Immature natural killer cell (primary cell): Measurements from ENCODE around the gene NRROS. TPM values are rescaled to one million over a fixed set of nuclear protein-coding genes. Genes with fewer than 3 reads are reported as not detected.
"Not testable (repeated sequence)": the region's sequence is repeated elsewhere in the genome, so short reads cannot be mapped to it uniquely, and the experiment has no call there.

ENCODE experiments used
- DNase-seq, 3 donors: peaks; one replicate each; pipeline ENCODE4 v3.0.0; 2022; ENCODE audit warnings: mixed read lengths in 1 of 3
- H3K27ac Mint-ChIP-seq, 6 donors: one replicate each; pipeline ENCODE4 v1.8.0; 2020; ENCODE audit warnings: mixed read lengths in 6 of 6, mild to moderate bottlenecking in 5 of 6, inconsistent platforms in 4 of 6, moderate library complexity in 3 of 6
- H3K27me3 Mint-ChIP-seq, 3 donors: one replicate each; pipeline ENCODE4 v1.8.0; 2020 to 2021; ENCODE audit warnings: low read depth in 3 of 3, mild to moderate bottlenecking in 3 of 3, mixed read lengths in 3 of 3, moderate library complexity in 3 of 3, inconsistent platforms in 1 of 3
- H3K36me3 Mint-ChIP-seq, 3 donors: one replicate each; pipeline ENCODE4 v1.8.0; 2020; ENCODE audit warnings: mixed read lengths in 3 of 3, inconsistent platforms in 2 of 3, mild to moderate bottlenecking in 2 of 3
- H3K4me1 Mint-ChIP-seq, 2 donors: one replicate each; pipeline ENCODE4 v1.8.0; 2020; ENCODE audit warnings: inconsistent platforms in 2 of 2, mild to moderate bottlenecking in 2 of 2, mixed read lengths in 2 of 2, moderate library complexity in 1 of 2
- H3K4me3 Mint-ChIP-seq, 5 donors: one replicate each; pipeline ENCODE4 v1.8.0; 2020; ENCODE audit warnings: mild to moderate bottlenecking in 5 of 5, mixed read lengths in 5 of 5, inconsistent platforms in 3 of 5, moderate library complexity in 3 of 5
- H3K9me3 Mint-ChIP-seq, 6 donors: one replicate each; pipeline ENCODE4 v1.8.0; 2020; ENCODE audit warnings: mild to moderate bottlenecking in 6 of 6, mixed read lengths in 6 of 6, inconsistent platforms in 4 of 6, moderate library complexity in 3 of 6
- polyA plus RNA-seq, 3 donors: library from polyadenylated mRNA; unstranded; fragments of 300-500 nt; fragmentation: Illumina TruSeq; gene quantifications; one replicate each; pipeline ENCODE4 v1.2.3, GENCODE V29; 2021

The NRROS gene
- polyA plus RNA-seq, 3 donors from 2014 or later, result 6.3 to 14.1 (median 8.0) TPM

GRCh38 chr3:196633555-196634151, 5.8 kb upstream of the NRROS start:
- peaks cover 10 to 24% (median 13%) of the 10 kb centered on the region in 3 donors for H3K27me3 Mint-ChIP-seq
- H3K36me3 Mint-ChIP-seq, result peaks cover 0 to 6% (median 0%) of the 10 kb centered on the region in 3 donors
- DNase-seq, result no peak
- peak overlapping the region; percentile 74 to 98 (median 85) for H3K4me3 Mint-ChIP-seq
- H3K9me3 Mint-ChIP-seq, result peaks cover 0 to 3% (median 0%) of the 10 kb centered on the region in 6 donors
- peaks cover 90 to 93% of the 10 kb centered on the region in 2 donors for H3K4me1 Mint-ChIP-seq
- peak overlapping the region; percentile 93 to 98 (median 96) for H3K27ac Mint-ChIP-seq

- peak overlapping the region; percentile 41 to 98 (median 94) for H3K27ac Mint-ChIP-seq
- H3K27me3 Mint-ChIP-seq, result peaks cover 10 to 24% (median 13%) of the 10 kb centered on the region in 3 donors
- peaks cover 0 to 3% (median 0%) of the 10 kb centered on the region in 6 donors for H3K9me3 Mint-ChIP-seq
- DNase-seq, result no peak
- peaks cover 0 to 6% (median 0%) of the 10 kb centered on the region in 3 donors for H3K36me3 Mint-ChIP-seq
- peak overlapping the region; percentile 74 to 98 (median 85) for H3K4me3 Mint-ChIP-seq
- H3K4me1 Mint-ChIP-seq, result peaks cover 93 to 94% of the 10 kb centered on the region in 2 donors
These were observed 5.3 kb upstream of the NRROS start for GRCh38 chr3:196634224-196634623.

DNA sequence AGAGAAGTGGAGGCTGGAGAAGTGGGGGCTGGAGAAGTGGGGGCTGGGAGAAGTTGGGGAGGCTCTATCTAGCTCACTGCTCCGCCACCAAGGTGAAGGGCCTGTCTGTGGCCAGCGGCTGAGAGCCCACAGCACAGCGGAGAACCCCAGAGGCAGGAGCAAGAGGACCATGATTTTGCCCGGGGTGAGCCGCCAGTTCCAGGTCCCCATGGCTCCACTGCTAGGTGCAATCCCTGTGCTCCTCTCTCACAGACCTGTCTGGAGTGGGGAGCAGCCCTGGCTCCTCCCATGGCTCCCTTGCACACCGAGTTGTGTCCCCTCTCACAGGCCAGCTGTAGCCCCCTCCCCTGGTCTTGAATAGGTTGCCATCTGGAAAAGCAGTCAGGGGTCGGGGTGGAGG, 4.7 kb upstream of the NRROS start:
- Mint-ChIP-seq H3K4me3 (peak overlapping the region; percentile 46 to 85 (median 74)), H3K36me3 (peaks cover 0 to 6% (median 0%) of the 10 kb centered on the region in 3 donors), H3K27ac (peak overlapping the region; percentile 13 to 92 (median 68)), H3K9me3 (peaks cover 0 to 3% (median 0%) of the 10 kb centered on the region in 6 donors), H3K4me1 (peaks cover 88 to 94% of the 10 kb centered on the region in 2 donors), H3K27me3 (peaks cover 11 to 24% (median 12%) of the 10 kb centered on the region in 3 donors)
- DNase-seq, result no peak

DNA sequence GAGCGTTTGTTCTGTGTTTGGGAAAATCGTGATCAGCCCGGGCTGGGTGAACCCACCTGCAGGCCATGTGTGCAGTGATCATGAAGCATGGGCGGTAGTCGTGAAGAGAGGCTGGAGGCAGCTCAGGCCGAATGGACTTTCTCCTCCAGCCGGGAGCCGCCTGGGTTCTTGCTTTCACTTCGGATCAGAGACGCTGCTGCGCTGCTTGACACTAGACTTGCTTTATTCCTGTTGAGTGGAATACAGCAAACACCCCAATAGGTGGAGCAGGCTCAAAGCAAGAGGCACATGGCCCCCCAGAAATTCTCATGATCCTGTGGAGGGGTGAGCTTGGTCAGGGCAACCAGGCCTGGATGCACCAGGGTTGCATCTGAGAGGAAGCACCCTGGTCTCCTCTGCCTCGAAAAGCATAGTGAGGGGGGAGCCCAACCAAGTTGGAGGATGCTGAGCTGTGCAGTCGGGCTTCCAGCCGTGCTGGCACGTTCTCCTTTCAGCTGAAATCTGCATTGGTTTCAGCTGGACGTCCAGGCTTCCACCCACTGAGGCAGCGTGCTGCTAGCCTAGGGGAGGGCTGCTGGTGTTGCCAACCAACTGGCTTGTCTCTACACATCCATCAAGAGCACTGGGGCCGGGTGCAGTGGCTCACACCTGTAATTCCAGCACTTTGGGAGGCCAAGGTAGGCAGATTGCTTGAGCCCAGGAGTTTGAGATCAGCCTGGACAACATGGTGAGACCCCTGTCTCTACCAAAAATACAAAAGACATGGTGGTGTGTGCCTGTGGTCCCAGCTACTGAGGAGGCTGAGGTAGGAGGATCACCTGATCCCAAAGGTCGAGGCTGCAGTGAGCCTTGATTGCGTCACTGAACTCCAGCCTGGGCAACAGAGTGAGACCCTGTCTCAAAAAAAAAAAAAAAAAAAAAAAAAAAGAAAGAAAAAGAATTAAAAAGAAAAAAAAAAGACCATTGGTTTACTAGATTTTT, 2.8 kb upstream of the NRROS start:
- H3K9me3 Mint-ChIP-seq, result peaks cover 0 to 3% (median 0%) of the 10 kb centered on the region in 6 donors

GRCh38 chr3:196637941-196638340, 1.6 kb upstream of the NRROS start:
- not testable (repeated sequence) for DNase-seq, H3K9me3 Mint-ChIP-seq
- peaks cover 7 to 14% (median 14%) of the 10 kb centered on the region in 3 donors for H3K27me3 Mint-ChIP-seq
- H3K27ac Mint-ChIP-seq, result peak overlapping the region; percentile 81 to 99 (median 96)
- H3K4me1 Mint-ChIP-seq, result peaks cover 91 to 97% of the 10 kb centered on the region in 2 donors
- H3K36me3 Mint-ChIP-seq, result peaks cover 0 to 12% (median 0%) of the 10 kb centered on the region in 3 donors
- peak overlapping the region; percentile 64 to 98 (median 91) for H3K4me3 Mint-ChIP-seq

More for the DNA sequence above, 2.8 kb upstream of the NRROS start:
- peaks cover 87 to 94% of the 10 kb centered on the region in 2 donors for H3K4me1 Mint-ChIP-seq
- no peak for DNase-seq
- H3K27me3 Mint-ChIP-seq, result peaks cover 13 to 23% (median 14%) of the 10 kb centered on the region in 3 donors
- H3K4me3 Mint-ChIP-seq, result peak overlapping the region; percentile 56 to 65 (median 63)
- H3K27ac Mint-ChIP-seq, result peak overlapping the region; percentile 75 to 99 (median 92)
- H3K36me3 Mint-ChIP-seq, result peaks cover 0 to 8% (median 0%) of the 10 kb centered on the region in 3 donors

DNA sequence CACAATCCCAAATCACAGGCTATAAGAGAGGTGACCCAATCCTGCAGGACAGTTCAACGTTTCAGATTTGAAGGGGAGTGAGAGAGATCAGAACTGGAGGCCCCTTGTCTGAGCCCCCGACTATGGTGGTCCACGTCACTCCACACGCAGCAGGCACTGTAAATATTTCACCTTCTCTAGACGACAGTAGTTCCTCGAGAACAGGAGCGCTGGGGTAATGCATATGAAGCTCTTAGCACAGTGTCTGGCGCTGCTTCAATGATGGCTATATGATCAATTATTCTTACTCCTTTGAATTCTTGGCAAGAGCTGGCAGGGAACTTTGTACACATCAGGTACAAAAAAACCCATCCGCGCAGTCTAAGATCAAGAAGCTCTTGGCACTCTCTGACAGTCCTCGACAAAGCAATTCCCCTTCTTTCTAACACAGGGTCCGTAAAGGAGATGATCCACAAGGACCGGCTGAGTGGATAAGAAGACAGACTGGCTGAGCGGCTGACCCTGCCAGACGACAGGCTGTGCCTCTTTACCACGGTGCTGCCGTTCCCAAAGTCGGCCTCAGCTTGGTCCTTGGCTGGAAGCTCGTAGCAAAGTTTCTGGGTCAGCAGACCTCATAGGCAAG, 522 bp upstream of the NRROS start:
- H3K4me3 Mint-ChIP-seq, result peak overlapping the region; percentile 86 to 98 (median 91)
- peak in 2 of 3 donors; percentile 31 to 34 for DNase-seq
- peak overlapping the region; percentile 88 to 99 (median 97) for H3K27ac Mint-ChIP-seq
- H3K4me1 Mint-ChIP-seq, result peaks cover 91 to 97% of the 10 kb centered on the region in 2 donors
- peaks cover 0 to 18% (median 4%) of the 10 kb centered on the region in 3 donors for H3K36me3 Mint-ChIP-seq
- H3K27me3 Mint-ChIP-seq, result peaks cover 10 to 15% (median 14%) of the 10 kb centered on the region in 3 donors
- H3K9me3 Mint-ChIP-seq, result peaks cover 0 to 3% (median 0%) of the 10 kb centered on the region in 6 donors

GRCh38 chr3:196640297-196641018, 964 bp downstream of the NRROS start:
- Mint-ChIP-seq H3K4me1 (peaks cover 91 to 97% of the 10 kb centered on the region in 2 donors), H3K27ac (peak overlapping the region; percentile 88 to 100 (median 98)), H3K36me3 (peaks cover 3 to 22% (median 4%) of the 10 kb centered on the region in 3 donors), H3K4me3 (peak overlapping the region; percentile 86 to 98 (median 91)), H3K27me3 (peaks cover 12 to 16% (median 13%) of the 10 kb centered on the region in 3 donors), H3K9me3 (peaks cover 0 to 3% (median 0%) of the 10 kb centered on the region in 6 donors)
- DNase-seq, result peak in 1 of 3 donors; percentile 37

DNA sequence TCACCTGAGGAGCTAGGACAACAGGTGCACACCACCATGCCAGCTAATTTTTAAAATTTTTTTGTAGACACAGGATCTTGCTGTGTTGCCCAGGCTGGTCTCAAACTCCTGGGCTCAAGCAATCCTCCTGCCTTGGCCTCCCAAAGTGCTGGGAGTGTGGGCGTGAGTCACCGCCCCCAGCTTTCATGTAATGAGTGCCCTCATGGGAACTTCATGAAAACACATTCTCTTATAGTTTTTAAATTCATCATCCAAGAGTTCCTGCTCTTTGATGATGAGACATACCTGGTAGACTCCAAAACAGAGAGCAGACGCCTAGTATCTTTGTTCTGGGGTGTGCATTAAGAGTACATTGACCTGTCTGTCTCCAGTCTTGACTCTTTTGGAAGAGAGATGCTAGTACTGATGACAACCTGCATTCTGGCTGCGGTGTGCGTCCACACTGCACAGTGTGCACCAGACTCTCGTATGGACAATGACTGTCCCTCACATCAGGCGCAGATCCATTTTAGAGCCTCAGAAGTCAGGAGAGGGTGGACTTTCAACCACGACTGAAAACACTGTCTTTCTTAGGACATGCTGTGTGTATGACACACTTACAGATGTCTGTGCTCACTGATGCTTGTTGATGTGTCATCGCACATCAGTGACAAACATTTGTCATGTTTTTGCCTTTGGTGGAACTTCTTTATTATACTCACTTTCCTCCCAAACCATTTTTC, 2.0 kb downstream of the NRROS start:
- Mint-ChIP-seq H3K4me1 (peaks cover 92 to 98% of the 10 kb centered on the region in 2 donors), H3K27me3 (peaks cover 12 to 16% (median 13%) of the 10 kb centered on the region in 3 donors), H3K27ac (peak overlapping the region; percentile 88 to 100 (median 98)), H3K4me3 (peak overlapping the region; percentile 86 to 98 (median 91)), H3K36me3 (peaks cover 3 to 24% (median 4%) of the 10 kb centered on the region in 3 donors), H3K9me3 (peaks cover 0 to 3% (median 0%) of the 10 kb centered on the region in 6 donors)
- DNase-seq, result peak in 1 of 3 donors; percentile 31

- peaks cover 12 to 16% (median 13%) of the 10 kb centered on the region in 3 donors for H3K27me3 Mint-ChIP-seq
- DNase-seq, result no peak
- peak overlapping the region; percentile 86 to 98 (median 91) for H3K4me3 Mint-ChIP-seq
- H3K27ac Mint-ChIP-seq, result peak overlapping the region; percentile 88 to 100 (median 98)
- peaks cover 0 to 2% (median 0%) of the 10 kb centered on the region in 6 donors for H3K9me3 Mint-ChIP-seq
- peaks cover 3 to 28% (median 9%) of the 10 kb centered on the region in 3 donors for H3K36me3 Mint-ChIP-seq
- H3K4me1 Mint-ChIP-seq, result peaks cover 94 to 100% of the 10 kb centered on the region in 2 donors
These were observed 2.9 kb downstream of the NRROS start for GRCh38 chr3:196642434-196642833.

DNA sequence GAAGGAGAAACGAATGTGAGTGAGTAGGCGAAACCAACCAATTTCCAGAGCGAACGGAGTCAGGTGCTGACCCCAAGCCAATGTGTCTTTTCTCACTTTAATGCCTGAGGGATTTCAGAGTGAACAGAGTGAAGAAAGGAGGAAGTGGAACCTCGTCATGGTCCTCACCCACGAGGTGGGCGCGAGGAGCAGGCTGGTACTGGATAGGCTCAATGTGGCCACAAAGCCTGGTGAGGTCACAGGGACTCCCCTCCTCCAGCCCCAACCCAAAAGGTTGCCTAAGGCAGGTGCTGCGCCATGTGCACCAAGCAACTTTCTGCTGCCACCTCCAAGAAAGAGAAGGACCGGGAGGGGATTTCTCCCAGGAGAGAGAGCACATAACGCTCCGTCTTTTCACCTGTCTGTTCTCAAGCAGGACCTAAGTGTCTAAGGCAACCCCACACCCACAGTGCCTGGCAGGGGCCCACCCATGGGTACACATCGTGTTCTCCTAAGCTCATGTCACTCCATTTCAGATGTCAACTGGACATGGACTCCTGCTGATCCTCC, 3.8 kb downstream of the NRROS start:
- Mint-ChIP-seq H3K27ac (peak overlapping the region; percentile 88 to 100 (median 98)), H3K9me3 (no peaks in the 10 kb centered on the region), H3K27me3 (peaks cover 11 to 16% (median 12%) of the 10 kb centered on the region in 3 donors), H3K4me1 (peaks cover 91 to 96% of the 10 kb centered on the region in 2 donors), H3K36me3 (peaks cover 3 to 29% (median 9%) of the 10 kb centered on the region in 3 donors), H3K4me3 (peak overlapping the region; percentile 86 to 98 (median 91))
- DNase-seq, result peak; percentile 86 to 90 (median 87)

- Mint-ChIP-seq H3K4me1 (peaks cover 91 to 96% of the 10 kb centered on the region in 2 donors), H3K27me3 (peaks cover 11 to 16% (median 12%) of the 10 kb centered on the region in 3 donors), H3K4me3 (peak overlapping the region; percentile 86 to 98 (median 91)), H3K36me3 (peaks cover 5 to 32% (median 9%) of the 10 kb centered on the region in 3 donors), H3K27ac (peak overlapping the region; percentile 88 to 100 (median 98)), H3K9me3 (no peaks in the 10 kb centered on the region)
- DNase-seq, result no peak
These were observed 4.3 kb downstream of the NRROS start for GRCh38 chr3:196643761-196644160.
